H54 (cell line): ENCODE data around the gene ENTHD1.
"Not testable (repeated sequence)": the region's sequence is repeated elsewhere in the genome, so short reads cannot be mapped to it uniquely, and the experiment has no call there.

Experiments
- DNase-seq: peaks from one replicate; pipeline ENCODE4 v3.0.0; 2011; ENCODE audit warnings: low spot score, mixed read lengths; ENCODE audit not compliant: insufficient read length
- FAIRE-seq: peaks from 3 replicates; lab custom pipeline; 2011; peaks lifted over from hg19 to GRCh38; lab: Jason Lieb, UNC
- POLR2A ChIP-seq: IDR thresholded peaks from 2 replicates; pipeline ENCODE4 v1.6.1; 2011; ENCODE audit warnings: low read depth, mild to moderate bottlenecking, low read length

Gene ENTHD1

DNA sequence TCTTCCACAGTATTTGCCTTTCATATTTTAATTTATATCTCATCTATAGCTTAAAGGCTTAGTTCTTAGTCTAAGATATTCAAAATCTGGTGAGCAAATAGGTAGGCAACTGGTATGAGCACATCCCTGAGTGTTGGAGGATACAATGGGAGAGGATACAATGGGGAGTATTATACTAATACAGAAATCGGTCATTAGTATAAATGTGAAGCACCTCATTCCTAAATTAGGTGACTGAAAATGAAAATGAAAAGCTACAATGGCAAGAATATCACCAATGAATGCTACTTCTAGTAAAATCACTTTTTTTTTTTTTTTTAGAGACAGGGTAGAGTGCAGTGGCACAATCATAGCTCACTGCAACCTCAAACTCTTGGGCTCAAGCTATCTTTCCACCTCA lies 21.0 kb downstream of the ENTHD1 start:
- DNase-seq (no peak), FAIRE-seq (no peak)
- no peak for TF ChIP-seq POLR2A

DNA sequence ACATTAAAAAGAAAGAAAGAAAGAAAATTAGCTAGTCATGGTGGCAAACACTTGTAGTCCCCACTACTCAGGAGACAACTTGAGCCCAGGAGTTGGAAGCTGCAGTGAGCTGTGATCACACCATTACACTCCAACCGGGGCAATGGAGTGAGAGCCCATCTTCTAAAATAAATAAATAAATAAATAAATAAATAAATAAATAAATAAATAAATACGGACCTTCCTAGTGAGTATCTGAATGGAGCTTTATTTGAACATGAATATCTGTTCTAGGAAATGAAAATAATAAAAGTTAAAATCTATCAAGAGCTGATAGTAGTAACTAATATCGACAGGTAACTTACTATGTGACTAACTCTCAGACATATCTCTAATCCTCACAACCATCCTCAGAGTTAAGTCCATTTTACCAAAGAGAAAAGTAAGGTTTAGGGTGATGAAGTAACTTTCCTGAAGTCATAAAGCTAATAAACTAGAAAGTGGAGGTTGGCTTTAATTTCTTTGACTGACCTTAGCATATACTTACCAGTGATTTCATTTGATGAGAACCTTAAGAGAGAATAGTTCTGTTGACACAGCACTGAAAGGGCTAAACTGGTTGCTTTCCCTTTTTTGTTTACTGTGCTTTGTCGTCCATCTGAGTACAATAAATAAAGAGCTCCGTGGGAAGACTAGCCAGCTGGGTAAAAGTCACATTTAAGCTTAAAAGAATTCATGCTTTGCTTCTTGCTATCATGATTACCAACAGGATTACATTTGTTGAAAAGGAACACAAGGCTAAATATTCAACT lies 22.4 kb downstream of the ENTHD1 start:
- FAIRE-seq (no peak), DNase-seq (no peak)
- no peak for TF ChIP-seq POLR2A

DNA sequence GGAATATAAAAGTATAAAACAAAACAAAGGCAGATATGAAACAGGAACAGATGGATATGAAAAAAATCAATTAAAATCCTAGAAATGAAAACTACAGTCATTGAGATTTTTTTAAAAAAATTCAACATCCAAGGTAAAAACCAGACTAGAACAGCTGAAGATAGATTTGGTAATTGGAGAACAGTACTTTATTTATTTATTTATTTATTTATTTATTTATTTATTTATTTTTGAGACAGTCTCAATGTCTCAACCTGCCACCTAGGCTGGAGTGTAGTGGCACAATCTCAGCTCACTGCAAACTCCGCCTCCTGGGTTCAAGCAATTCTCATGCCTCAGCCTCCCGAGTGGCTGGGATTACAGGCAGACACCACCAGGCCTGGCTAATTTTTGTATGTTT lies 23.8 kb downstream of the ENTHD1 start:
- FAIRE-seq, DNase-seq: not testable (repeated sequence)

DNA sequence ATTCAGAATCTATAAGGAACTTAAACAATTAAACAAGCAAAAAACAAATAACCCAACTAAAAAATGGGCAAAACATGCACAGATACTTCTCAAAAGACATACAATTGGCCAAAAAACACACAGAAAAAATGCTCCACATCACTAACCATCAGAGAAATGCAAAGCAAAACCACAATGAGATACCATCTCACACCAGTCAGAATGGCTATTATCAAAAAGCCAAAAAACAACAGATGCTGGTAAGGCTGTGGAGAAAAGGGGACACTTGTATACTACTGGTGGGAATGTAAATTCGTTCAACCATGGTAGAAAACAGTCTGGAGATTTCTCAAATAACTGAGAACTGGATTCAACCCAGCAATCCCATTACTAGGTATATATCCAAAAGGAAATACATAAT lies 24.8 kb downstream of the ENTHD1 start:
- no peak for DNase-seq
- no peak for TF ChIP-seq POLR2A
- no peak for FAIRE-seq

DNA sequence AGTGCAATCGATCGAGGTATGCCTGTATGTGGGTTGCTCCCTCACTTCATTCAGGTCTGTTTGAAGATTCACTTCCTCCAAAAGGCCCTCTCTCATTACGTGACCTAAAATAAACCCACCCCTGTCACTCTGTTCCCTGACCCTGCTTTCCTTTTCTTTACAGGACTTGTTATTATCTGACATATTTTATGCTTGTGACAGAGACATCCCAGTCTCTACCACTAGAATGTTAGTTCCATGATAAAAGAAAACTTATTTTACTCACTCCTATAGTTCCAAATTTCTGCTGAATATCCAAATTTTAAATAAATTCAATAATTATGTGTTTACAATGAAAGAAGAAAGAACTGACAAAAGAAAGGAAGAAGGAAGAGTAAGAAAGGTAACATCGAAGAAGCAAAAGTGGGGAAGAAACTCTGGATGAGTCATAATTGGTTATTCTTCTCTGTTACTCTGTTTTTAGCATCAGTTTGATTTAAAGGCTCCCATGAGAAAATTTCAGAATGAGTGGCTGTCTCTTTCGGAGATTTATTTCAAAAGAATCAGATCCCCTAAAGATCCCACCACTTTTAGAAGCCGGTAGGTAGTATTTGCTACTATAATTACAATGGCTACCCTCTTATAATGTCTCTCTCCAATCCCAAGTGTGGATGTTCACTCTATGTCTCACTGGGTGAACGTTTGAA lies 33.5 kb downstream of the ENTHD1 start:
- no peak for DNase-seq
- FAIRE-seq = no peak
- no peak for TF ChIP-seq POLR2A

DNA sequence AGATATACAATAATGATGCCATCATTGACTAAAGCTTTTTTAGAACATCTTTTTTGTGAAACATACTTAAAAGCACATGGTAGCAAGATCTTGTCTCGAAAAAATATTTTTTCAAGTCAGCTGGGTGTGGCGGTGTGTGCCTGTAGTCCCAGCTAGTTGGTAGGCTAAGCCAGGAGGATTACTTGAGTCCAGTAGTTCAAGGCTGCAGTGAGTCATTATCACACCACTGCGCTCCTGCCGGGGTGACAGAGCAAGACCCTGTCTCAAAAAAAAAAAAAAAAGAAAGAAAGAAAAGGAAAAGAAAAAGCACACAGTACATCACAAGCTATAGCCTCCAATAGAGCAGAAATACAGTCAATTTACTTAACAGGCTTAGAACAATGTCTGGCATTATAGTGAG lies 37.0 kb downstream of the ENTHD1 start:
- FAIRE-seq (no peak), DNase-seq (no peak)
- no peak for TF ChIP-seq POLR2A

DNA sequence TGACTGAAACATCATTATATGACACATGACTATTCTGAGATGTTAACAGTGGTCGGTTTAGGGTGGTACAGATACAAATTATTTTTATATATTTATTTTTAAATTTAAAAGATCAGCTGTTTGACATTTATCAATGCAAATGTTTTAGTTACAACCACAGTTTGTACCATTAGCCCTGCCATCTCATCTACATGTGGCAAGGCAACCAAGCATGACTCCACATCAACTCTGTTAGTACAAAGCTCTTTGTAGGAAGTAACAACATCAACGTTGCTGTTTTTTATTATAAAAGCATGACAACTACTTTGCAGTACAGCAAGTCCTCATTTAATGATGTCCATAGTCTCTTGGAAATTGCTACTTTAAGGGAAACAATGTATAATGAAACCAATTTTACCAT lies 40.8 kb downstream of the ENTHD1 start:
- TF ChIP-seq POLR2A = no peak
- no peak for DNase-seq
- no peak for FAIRE-seq

DNA sequence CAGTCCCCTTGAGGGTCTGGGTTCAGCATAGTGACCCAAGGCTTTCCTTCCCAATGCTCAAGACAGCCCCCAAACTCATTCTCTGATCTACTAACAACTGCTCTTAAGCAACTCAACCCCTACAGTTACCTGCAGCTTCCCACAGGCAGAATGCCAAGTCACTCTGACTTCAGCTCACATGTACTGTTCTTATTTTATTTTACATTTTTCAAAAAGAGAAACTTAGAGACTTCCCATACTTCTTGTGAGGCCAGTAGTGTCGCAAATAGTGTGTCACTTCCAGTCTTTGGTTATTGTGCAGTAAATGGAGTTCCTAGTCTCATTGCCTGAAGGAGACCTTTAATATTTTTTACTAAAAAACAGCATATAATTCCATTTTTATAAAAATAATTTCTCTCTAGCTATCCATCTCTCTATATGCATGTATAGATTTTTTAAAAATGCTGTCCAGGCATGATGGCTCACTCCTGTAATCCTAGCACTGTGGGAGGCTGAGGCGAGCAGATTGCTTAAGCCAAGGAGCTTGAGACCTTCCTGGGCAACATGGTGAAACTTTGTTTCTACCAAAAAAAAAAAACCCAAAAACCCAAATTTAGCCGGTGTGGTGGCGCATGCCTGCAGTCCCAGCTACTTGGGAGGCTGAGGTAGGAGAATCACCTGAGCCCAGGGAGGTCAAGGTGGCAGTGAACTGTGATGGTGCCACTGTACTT lies 41.8 kb downstream of the ENTHD1 start:
- no peak for FAIRE-seq
- no peak for TF ChIP-seq POLR2A
- DNase-seq = no peak

DNA sequence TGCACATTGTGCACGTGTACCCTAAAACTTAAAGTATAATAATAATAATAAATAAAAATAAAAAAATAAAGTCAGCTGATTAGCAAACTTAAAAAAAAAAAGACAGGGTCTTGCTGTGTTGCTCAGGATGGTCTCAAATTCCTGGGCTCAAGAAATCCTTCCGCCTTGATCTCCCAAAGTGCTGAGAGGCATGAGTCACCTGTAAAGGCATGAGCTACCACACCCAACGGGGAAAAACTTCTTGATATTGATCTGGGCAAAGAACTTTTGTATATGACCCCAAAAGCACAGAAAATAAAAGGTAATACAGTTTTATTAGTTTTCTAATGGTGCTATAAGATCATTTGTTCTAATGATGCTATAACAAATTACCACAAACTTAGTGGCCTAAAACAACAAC lies 46.1 kb downstream of the ENTHD1 start:
- TF ChIP-seq POLR2A = no peak
- DNase-seq = no peak
- FAIRE-seq = no peak

DNA sequence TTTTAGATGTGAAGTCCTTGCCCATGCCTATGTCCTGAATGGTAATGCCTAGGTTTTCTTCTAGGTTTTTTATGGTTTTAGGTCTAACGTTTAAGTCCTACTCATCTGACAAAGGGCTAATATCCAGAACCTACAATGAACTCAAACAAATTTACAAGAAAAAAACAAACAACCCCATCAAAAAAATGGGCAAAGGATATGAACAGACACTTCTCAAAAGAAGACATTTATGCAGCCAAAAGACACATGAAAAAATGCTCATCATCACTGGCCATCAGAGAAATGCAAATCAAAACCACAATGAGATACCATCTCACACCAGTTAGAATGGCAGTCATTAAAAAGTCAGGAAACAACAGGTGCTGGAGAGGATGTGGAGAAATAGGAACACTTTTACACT lies 47.0 kb downstream of the ENTHD1 start:
- not testable (repeated sequence) for FAIRE-seq, DNase-seq

DNA sequence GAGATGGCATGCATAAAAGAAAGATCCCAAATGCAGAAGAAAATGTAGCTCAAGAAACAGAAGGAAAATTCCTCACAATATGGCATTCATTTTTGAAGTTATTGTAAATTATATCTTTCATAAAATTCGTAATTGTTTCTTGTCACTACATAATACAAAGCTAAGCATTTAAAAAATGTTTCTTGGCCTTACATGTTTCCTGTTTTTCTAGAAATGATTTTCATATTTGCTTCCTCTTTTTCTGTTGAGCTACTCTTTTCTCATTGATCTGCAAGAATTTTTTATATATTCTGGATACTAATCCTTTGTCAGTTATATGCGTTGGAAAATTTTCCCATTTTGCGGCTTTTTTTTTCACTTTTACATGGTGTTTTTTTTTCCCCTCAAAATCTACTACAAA lies 48.0 kb downstream of the ENTHD1 start:
- FAIRE-seq = no peak
- no peak for TF ChIP-seq POLR2A
- no peak for DNase-seq

DNA sequence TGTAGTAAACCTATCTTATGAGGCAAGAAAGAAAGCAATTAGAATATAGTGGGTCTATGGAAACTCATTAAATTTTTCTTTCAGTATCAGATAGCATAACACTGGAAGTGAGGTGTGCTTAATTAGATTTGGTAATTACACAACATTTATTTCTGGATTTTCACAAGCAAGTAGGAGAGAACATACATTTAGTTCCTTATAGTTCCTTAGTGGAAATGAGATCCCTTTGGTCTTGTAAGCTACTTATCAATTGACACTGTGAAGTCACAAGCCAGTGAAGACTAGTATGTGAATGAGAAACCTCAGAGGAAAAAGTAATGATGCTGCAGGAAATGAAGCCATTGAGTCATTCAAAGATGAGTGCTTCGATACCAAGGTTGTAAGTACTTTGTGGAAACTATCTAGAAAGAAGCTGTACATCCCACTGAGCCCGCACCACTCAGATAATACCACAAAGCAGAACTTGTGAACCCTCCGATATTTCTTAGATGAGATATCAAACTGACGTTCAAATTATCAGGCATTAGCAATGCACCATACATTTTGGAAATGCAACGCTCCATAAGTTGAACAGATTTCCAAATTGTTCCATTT lies 53.5 kb downstream of the ENTHD1 start:
- DNase-seq = no peak
- no peak for TF ChIP-seq POLR2A
- no peak for FAIRE-seq

DNA sequence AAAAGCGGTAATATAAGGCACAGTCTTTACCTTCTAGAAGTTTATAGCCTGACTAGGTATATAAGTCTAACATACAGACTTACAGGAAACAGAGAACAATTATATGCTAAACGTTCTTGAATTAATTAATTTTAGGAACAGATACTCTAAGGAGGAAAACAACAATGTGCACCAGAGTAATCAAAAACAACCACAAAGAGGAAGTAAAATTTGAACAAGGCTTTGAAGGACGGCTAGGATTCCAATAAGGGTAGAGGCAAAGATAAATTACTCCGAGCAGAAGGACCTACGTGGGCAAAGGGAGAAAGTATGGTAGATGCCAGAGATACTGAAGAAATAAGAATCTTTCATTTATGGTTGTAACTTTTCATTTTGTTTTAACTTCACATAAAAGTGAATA lies 54.4 kb downstream of the ENTHD1 start:
- no peak for FAIRE-seq
- no peak for DNase-seq
- no peak for TF ChIP-seq POLR2A

DNA sequence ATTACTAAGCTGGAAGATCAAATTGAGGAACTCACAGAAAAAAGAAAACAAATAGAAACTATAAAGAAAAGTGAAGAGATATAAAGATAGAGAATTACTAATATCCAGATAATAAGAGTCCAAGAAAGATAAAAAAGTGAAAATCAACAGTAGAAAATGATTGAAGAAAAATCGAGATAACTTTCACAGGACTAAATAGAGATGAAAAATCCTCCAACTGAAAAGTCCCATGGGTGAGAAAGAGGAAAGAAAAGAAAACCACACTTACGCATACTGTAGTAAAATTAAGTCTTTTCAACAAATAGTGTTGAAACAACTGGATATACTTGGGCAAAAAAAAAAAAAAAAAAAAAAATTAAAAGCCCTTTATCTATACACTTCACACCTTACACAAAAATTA lies 60.0 kb downstream of the ENTHD1 start:
- FAIRE-seq = no peak
- TF ChIP-seq POLR2A = no peak
- DNase-seq = no peak
